Right lobe of liver (tissue), 6 donors: ENCODE measurements around the gene SCGB3A1. TPM values are rescaled to one million over a fixed set of nuclear protein-coding genes. Genes with fewer than 3 reads are reported as not detected.
A peak's percentile ranks its signal among the peaks of the same experiment; 100 is the strongest.

Experiments
- ATAC-seq, 4 donors: fragments of 200-7000 bp; cut with Tn5 transposase; one replicate each; pipeline ENCODE4 v1.9.1; 2020; ENCODE audit warnings: mild to moderate bottlenecking in 4 of 4, moderate library complexity in 4 of 4
- DNase-seq, 3 donors: peaks; one replicate each; pipeline ENCODE4 v3.0.0-alpha.2; 2020
- H3K27ac ChIP-seq, 3 donors: fragments of 200-600 bp; one replicate each; pipeline ENCODE4 v1.8.0; 2022
- H3K27me3 ChIP-seq, 2 donors: fragments of 200-600 bp; one replicate each; pipeline ENCODE4 v1.8.0; 2022
- H3K36me3 ChIP-seq, 4 donors: fragments of 200-600 bp; sonication (generic) in 1 of 4; one replicate each; pipeline versions ENCODE4 v1.5.1 to v1.8.0; 2017 to 2022; ENCODE audit warnings: control low read depth in 1 of 4
- H3K4me1 ChIP-seq, 4 donors: fragments of 200-600 bp; sonication (generic) in 1 of 4; one replicate each; pipeline versions ENCODE4 v1.5.1 to v1.8.0; 2017 to 2022; ENCODE audit warnings: control low read depth in 1 of 4
- H3K4me3 ChIP-seq, 3 donors: fragments of 200-600 bp; one replicate each; pipeline ENCODE4 v1.8.0; 2022
- H3K9me3 ChIP-seq, 4 donors: fragments of 200-600 bp; sonication (generic) in 1 of 4; one replicate each; pipeline versions ENCODE4 v1.5.1 to v1.8.0; 2017 to 2022; ENCODE audit warnings: control low read depth in 1 of 4
- CTCF ChIP-seq, 4 donors: fragments of 200-600 bp in 3 of 4; fragments of 450-650 bp in 1 of 4; IDR thresholded peaks; one replicate each; pipeline versions ENCODE4 v1.5.1 to v1.8.0; 2016 to 2022; ENCODE audit warnings: antibody characterized with exemption in 4 of 4, mild to moderate bottlenecking in 2 of 4
- POLR2A ChIP-seq: fragments of 450-650 bp; IDR thresholded peaks from one replicate; pipeline ENCODE4 v1.6.1; 2017; ENCODE audit warnings: antibody characterized with exemption, mild to moderate bottlenecking
- whole genome bisulfite sequencing: methylation state at CpG from one replicate; pipeline ENCODE4 v1.1.6; 2018; ENCODE audit warnings: low coverage, low lambda C conversion rate; ENCODE audit not compliant: insufficient coverage; ENCODE audit errors: missing lambda C conversion rate; 5-methylcytosine and 5-hydroxymethylcytosine counted together
- intact Hi-C, 2 donors: fragments of 100-400 bp; cut with DNase I; formaldehyde crosslinking; loops; one replicate each; pipeline versions ENCODE4 v1.11.2 to v1.14.1; 2022
- total RNA-seq, 6 experiments: library from RNA; depleted of rRNA in 2 of 6; stranded (reverse); fragments of >200 nt in 2 of 6; fragmentation: NEBNext Ultra II Directional in 3 of 6; extraction: Animal tissue kit (Norgen Biotek cat#: 25700) in 3 of 6; gene quantifications; one replicate each; pipeline versions ENCODE4 v1.1.0 to v1.2.4, GENCODE V29; 2016 to 2023
- donor health status: DM: no; HTN: yes; CAD: no.
- donor health status: DM: no; HTN: no; CAD: no.
- donor health status: DM: no; HTN: no; CAD: no.
- donor health status: DM: no; HTN: yes; CAD: no.
- donor health status: DM: no; HTN: yes; CAD: no.

SCGB3A1 gene
- total RNA-seq, 6 experiments from 2014 or later: 0.57 to 3.3 TPM; not detected in 4

GRCh38 chr5:180598316-180598701, 7.0 kb upstream of the SCGB3A1 start:
- intact Hi-C loops: no loop called here

GRCh38 chr5:180596668-180597231, 5.5 kb upstream of the SCGB3A1 start:
- intact Hi-C loops: no loop called here
- Histone ChIP-seq H3K27ac (no peak overlapping the region), H3K4me3 (no peak overlapping the region), H3K4me1 (peaks cover 0 to 5% (median 2%) of the 10 kb centered on the region in 4 donors), H3K36me3 (no peaks in the 10 kb centered on the region), H3K27me3 (no peaks in the 10 kb centered on the region), H3K9me3 (no peaks in the 10 kb centered on the region)
- WGBS: 54% methylated on average over 14 of the region's 24 CpGs
- ATAC-seq (no peak), DNase-seq (no peak)
- no peak for TF ChIP-seq CTCF (IDR thresholded peaks at IDR 0.05)
- TF ChIP-seq POLR2A: no peak

More at GRCh38 chr5:180598316-180598701, 7.0 kb upstream of the SCGB3A1 start:
- DNase-seq (no peak), ATAC-seq (no peak)
- no CpG with 5 or more reads among the region's 9 CpGs for WGBS
- H3K27me3 ChIP-seq: no peaks in the 10 kb centered on the region
- H3K4me1 ChIP-seq: peaks cover 0 to 5% (median 2%) of the 10 kb centered on the region in 4 donors
- no peaks in the 10 kb centered on the region for H3K36me3 ChIP-seq
- H3K4me3 ChIP-seq: no peak overlapping the region
- no peaks in the 10 kb centered on the region for H3K9me3 ChIP-seq
- H3K27ac ChIP-seq: no peak overlapping the region
- TF ChIP-seq POLR2A: no peak
- no peak for TF ChIP-seq CTCF (IDR thresholded peaks at IDR 0.05)

- TF ChIP-seq POLR2A (no peak), CTCF (IDR thresholded peaks at IDR 0.05) (no peak)
- peaks cover 0 to 10% (median 2%) of the 10 kb centered on the region in 4 donors for H3K4me1 ChIP-seq
- no peaks in the 10 kb centered on the region for H3K36me3 ChIP-seq
- peaks cover 0 to 2% of the 10 kb centered on the region in 2 donors for H3K27me3 ChIP-seq
- H3K27ac ChIP-seq: no peak overlapping the region
- WGBS: 82% methylated on average over 3 of the region's 12 CpGs
- no peaks in the 10 kb centered on the region for H3K9me3 ChIP-seq
- intact Hi-C loops: no loop called here
- DNase-seq (no peak), ATAC-seq (peak in 1 of 4 donors; percentile 13)
- H3K4me3 ChIP-seq: no peak overlapping the region
Measured at GRCh38 chr5:180596115-180596667, 4.9 kb upstream of the SCGB3A1 start.

- Histone ChIP-seq H3K4me1 (peaks cover 0 to 14% (median 2%) of the 10 kb centered on the region in 4 donors), H3K9me3 (no peaks in the 10 kb centered on the region), H3K4me3 (no peak overlapping the region), H3K27me3 (peaks cover 0 to 9% of the 10 kb centered on the region in 2 donors), H3K36me3 (no peaks in the 10 kb centered on the region), H3K27ac (no peak overlapping the region)
- ATAC-seq (peak; percentile 43 to 54 (median 47)), DNase-seq (peak in 2 of 3 donors; percentile 18 to 48)
- WGBS: 52% methylated on average over 6 of the region's 25 CpGs
- intact Hi-C loops: no loop called here
- TF ChIP-seq CTCF (IDR thresholded peaks at IDR 0.05): no peak
- no peak for TF ChIP-seq POLR2A
Measured at GRCh38 chr5:180595381-180596114, 4.2 kb upstream of the SCGB3A1 start.
